ENCODE data around the gene USPL1.
"Not testable (repeated sequence)": the region's sequence is repeated elsewhere in the genome, so short reads cannot be mapped to it uniquely, and the experiment has no call there.

The USPL1 gene

GRCh38 chr13:30616927-30617314 is 799 bp upstream of the USPL1 start:
- DNase-seq = peak; percentile 38

GRCh38 chr13:30618186-30618929 is 638 bp downstream of the USPL1 start:
- DNase-seq = no peak

- DNase-seq = no peak
Measured at GRCh38 chr13:30618930-30619279, 1.2 kb downstream of the USPL1 start.

GRCh38 chr13:30619731-30620130 is 2.0 kb downstream of the USPL1 start:
- DNase-seq = no peak

- no peak for DNase-seq
Measured at GRCh38 chr13:30620941-30621340, 3.2 kb downstream of the USPL1 start.

GRCh38 chr13:30622551-30622950 is 4.8 kb downstream of the USPL1 start:
- no peak for DNase-seq

- no peak for DNase-seq
Measured at GRCh38 chr13:30623392-30623791, 5.7 kb downstream of the USPL1 start.

GRCh38 chr13:30624630-30625029 is 6.9 kb downstream of the USPL1 start:
- no peak for DNase-seq

- no peak for DNase-seq
Measured at GRCh38 chr13:30629527-30629926, 11.8 kb downstream of the USPL1 start.

GRCh38 chr13:30633861-30634260 is 16.1 kb downstream of the USPL1 start:
- DNase-seq = no peak

- no peak for DNase-seq
Measured at GRCh38 chr13:30634838-30635237, 17.1 kb downstream of the USPL1 start.

GRCh38 chr13:30638301-30638700 is 20.6 kb downstream of the USPL1 start:
- no peak for DNase-seq

- no peak for DNase-seq
Measured at GRCh38 chr13:30639671-30640070, 22.0 kb downstream of the USPL1 start.

GRCh38 chr13:30641173-30641572 is 23.5 kb downstream of the USPL1 start:
- DNase-seq = not testable (repeated sequence)

- DNase-seq = no peak
Measured at GRCh38 chr13:30645629-30646028, 27.9 kb downstream of the USPL1 start.

GRCh38 chr13:30647420-30647819 is 29.7 kb downstream of the USPL1 start:
- DNase-seq = no peak

- no peak for DNase-seq
Measured at GRCh38 chr13:30647824-30648521, 30.3 kb downstream of the USPL1 start.

GRCh38 chr13:30648522-30649012 is 30.8 kb downstream of the USPL1 start:
- no peak for DNase-seq

GRCh38 chr13:30651648-30652047 is 33.9 kb downstream of the USPL1 start:
- not testable (repeated sequence) for DNase-seq

- no peak for DNase-seq
Measured at GRCh38 chr13:30652746-30653386, 35.1 kb downstream of the USPL1 start.

GRCh38 chr13:30654430-30654829 is 36.7 kb downstream of the USPL1 start:
- DNase-seq = no peak

GRCh38 chr13:30656178-30656577 is 38.5 kb downstream of the USPL1 start:
- no peak for DNase-seq

- no peak for DNase-seq
Measured at GRCh38 chr13:30659980-30660379, 42.3 kb downstream of the USPL1 start.

- DNase-seq = no peak
Measured at GRCh38 chr13:30660796-30661195, 43.1 kb downstream of the USPL1 start.
